CD4-positive, alpha-beta T cell (primary cell): ENCODE results near the gene QSER1. TPM values are rescaled to one million over a fixed set of nuclear protein-coding genes. Genes with fewer than 3 reads are reported as not detected.

Experiments used
- ATAC-seq: fragments of 200-7000 bp; cut with Tn5 transposase; one replicate; pipeline ENCODE4 v1.10.0; 2022; ENCODE audit warnings: mild to moderate bottlenecking; ENCODE audit not compliant: poor library complexity
- CTCF ChIA-PET: fragments of 350-600 bp; sonication (Branson Sonifier 250); formaldehyde crosslinking; loops from one replicate; lab custom pipeline; 2021; ENCODE audit warnings: antibody characterized with exemption, inconsistent platforms; lab: Charles Lee
- POLR2A ChIA-PET: fragments of 350-600 bp; sonication (Branson Sonifier 250); formaldehyde crosslinking; loops from one replicate; lab custom pipeline; 2021; ENCODE audit warnings: antibody characterized with exemption, inconsistent platforms; lab: Charles Lee
- DNase-seq, 14 experiments: peaks; one replicate each; pipeline ENCODE4 v3.0.0-alpha.2; 2013 to 2020; ENCODE audit warnings: mixed read lengths in 2 of 14
- H3K27ac ChIP-seq, 2 donors: one replicate each; pipeline versions ENCODE4 v1.5.1 to v1.7.0; 2013; ENCODE audit warnings: low read length in 2 of 2, low read depth in 1 of 2, mild to moderate bottlenecking in 1 of 2
- H3K27me3 ChIP-seq, 2 experiments: 1 replicate in 1 of 2; 2 replicates in 1 of 2; pipeline versions ENCODE4 v1.6.1 to v1.7.0; 2013; ENCODE audit warnings: low read length in 2 of 2, control low read depth in 1 of 2, mild to moderate bottlenecking in 1 of 2, moderate library complexity in 1 of 2; ENCODE audit not compliant: insufficient read depth in 2 of 2, control insufficient read depth in 1 of 2
- H3K36me3 ChIP-seq: one replicate; pipeline ENCODE4 v1.6.1; 2013; ENCODE audit warnings: low read length, control low read depth; ENCODE audit not compliant: insufficient read depth
- H3K4me1 ChIP-seq: one replicate; pipeline ENCODE4 v1.6.1; 2013; ENCODE audit warnings: low read length, control low read depth; ENCODE audit not compliant: insufficient read depth
- H3K4me3 ChIP-seq: one replicate; pipeline ENCODE4 v1.5.1; 2013; ENCODE audit warnings: mild to moderate bottlenecking, low read length, moderate library complexity
- H3K9me3 ChIP-seq, 2 experiments: 1 replicate in 1 of 2; 2 replicates in 1 of 2; pipeline versions ENCODE4 v1.6.1 to v1.7.0; 2013; ENCODE audit warnings: low read length in 2 of 2, mild to moderate bottlenecking in 2 of 2, control low read depth in 1 of 2, moderate library complexity in 1 of 2; ENCODE audit not compliant: control insufficient read depth in 1 of 2, insufficient read depth in 1 of 2
- H3K27ac Mint-ChIP-seq: one replicate; pipeline ENCODE4 v1.8.0; 2020; ENCODE audit warnings: mixed read lengths
- H3K27me3 Mint-ChIP-seq: one replicate; pipeline ENCODE4 v1.8.0; 2021; ENCODE audit warnings: mixed read lengths
- H3K36me3 Mint-ChIP-seq: one replicate; pipeline ENCODE4 v1.8.0; 2021; ENCODE audit warnings: low read depth, mixed read lengths
- H3K4me1 Mint-ChIP-seq: one replicate; pipeline ENCODE4 v1.8.0; 2021; ENCODE audit warnings: low read depth, mixed read lengths
- H3K4me3 Mint-ChIP-seq: one replicate; pipeline ENCODE4 v1.8.0; 2020; ENCODE audit warnings: mild to moderate bottlenecking, mixed read lengths
- H3K9me3 Mint-ChIP-seq: one replicate; pipeline ENCODE4 v1.8.0; 2020; ENCODE audit warnings: mixed read lengths
- CTCF ChIP-seq: fragments of 200-600 bp; IDR thresholded peaks from one replicate; pipeline ENCODE4 v1.8.0; 2022; ENCODE audit warnings: antibody characterized with exemption, mild to moderate bottlenecking
- intact Hi-C, 2 experiments: fragments of 100-400 bp; cut with DNase I in 1 of 2; cut with micrococcal nuclease in 1 of 2; formaldehyde crosslinking; loops; one replicate each; pipeline versions ENCODE4 v1.15.1 to v1.9.0; 2023 to 2025; cut with DNase I, micrococcal nuclease
- total RNA-seq, 174 experiments: library from RNA in 2 of 174; stranded (reverse) in 2 of 174; gene quantifications; one replicate each; pipeline ENCODE4 v1.2.3 and lab custom pipeline; 2021 to 2026

Gene QSER1
- total RNA-seq, 2 experiments from 2014 or later = 9.0 to 10.1 TPM

- Histone ChIP-seq H3K27ac (no peak overlapping the region), H3K27me3 (no peaks in the 10 kb centered on the region), H3K36me3 (no peaks in the 10 kb centered on the region), H3K4me1 (peaks cover 8% of the 10 kb centered on the region), H3K4me3 (no peak overlapping the region), H3K9me3 (peaks cover 0 to 12% of the 10 kb centered on the region in 2 experiments)
- peaks cover 6% of the 10 kb centered on the region for H3K4me1 Mint-ChIP-seq
- ATAC-seq = no peak
- no peak for TF ChIP-seq CTCF
- ChIA-PET POLR2A (no interaction called here), CTCF (no interaction called here)
- intact Hi-C loops = loop anchor here (5.0 to 10.0 kb wide), 3 partner anchors 176 to 446 kb away; no protein-coding TSS in a partner anchor
- peaks cover 10% of the 10 kb centered on the region for H3K36me3 Mint-ChIP-seq
- DNase-seq = no peak
- H3K9me3 Mint-ChIP-seq = no peaks in the 10 kb centered on the region
- H3K27me3 Mint-ChIP-seq = no peaks in the 10 kb centered on the region
- H3K27ac Mint-ChIP-seq = no peak overlapping the region
- H3K4me3 Mint-ChIP-seq = no peak overlapping the region
Measured at GRCh38 chr11:32888805-32889204, 3.8 kb upstream of the QSER1 start.

GRCh38 chr11:32890843-32891656, 1.6 kb upstream of the QSER1 start:
- Histone ChIP-seq H3K4me3 (no peak overlapping the region), H3K36me3 (no peaks in the 10 kb centered on the region), H3K27me3 (no peaks in the 10 kb centered on the region), H3K27ac (no peak overlapping the region), H3K4me1 (peaks cover 14% of the 10 kb centered on the region), H3K9me3 (peaks cover 0 to 12% of the 10 kb centered on the region in 2 experiments)
- intact Hi-C loops = loop anchor here (5.0 to 10.0 kb wide), 8 partner anchors 124 to 1554 kb away; partner anchors contain the start of genes C11orf91 (in 1 of the 2), CSTF3 (in 1 of the 2), DEPDC7 (in 1 of the 2) and EIF3M (in 1 of the 2)
- H3K27ac Mint-ChIP-seq = peak overlapping the region; percentile 81
- no peak for TF ChIP-seq CTCF
- CTCF ChIA-PET = interaction anchor here (0.6 to 0.9 kb wide), 2 partner anchors 15 to 16 kb away, joined by 4 read pairs; no protein-coding TSS in a partner anchor
- ATAC-seq = no peak
- POLR2A ChIA-PET = no interaction called here
- peak overlapping the region; percentile 88 for H3K4me3 Mint-ChIP-seq
- H3K4me1 Mint-ChIP-seq = peaks cover 25% of the 10 kb centered on the region
- H3K36me3 Mint-ChIP-seq = peaks cover 16% of the 10 kb centered on the region
- no peak for DNase-seq
- no peaks in the 10 kb centered on the region for H3K9me3 Mint-ChIP-seq
- no peaks in the 10 kb centered on the region for H3K27me3 Mint-ChIP-seq

GRCh38 chr11:32891657-32892354, 805 bp upstream of the QSER1 start:
- Mint-ChIP-seq H3K4me1 (peaks cover 26% of the 10 kb centered on the region), H3K4me3 (peak overlapping the region; percentile 88), H3K36me3 (peaks cover 16% of the 10 kb centered on the region), H3K9me3 (no peaks in the 10 kb centered on the region), H3K27me3 (no peaks in the 10 kb centered on the region), H3K27ac (peak overlapping the region; percentile 81)
- no peak for ATAC-seq
- Histone ChIP-seq H3K36me3 (no peaks in the 10 kb centered on the region), H3K4me3 (peak overlapping the region; percentile 83), H3K27ac (peak overlapping the region; percentile 54 to 70), H3K27me3 (no peaks in the 10 kb centered on the region), H3K9me3 (peaks cover 0 to 12% of the 10 kb centered on the region in 2 experiments), H3K4me1 (peaks cover 14% of the 10 kb centered on the region)
- intact Hi-C loops = loop anchor here (5.0 to 10.0 kb wide), 8 partner anchors 123 to 1553 kb away; partner anchors contain the start of genes C11orf91 (in 1 of the 2), CSTF3 (in 1 of the 2), DEPDC7 (in 1 of the 2) and EIF3M (in 1 of the 2)
- no peak for TF ChIP-seq CTCF
- POLR2A ChIA-PET = interaction anchor here (0.6 to 2.0 kb wide), 6 partner anchors 120 to 1161 kb away, joined by 3 to 13 read pairs (median 5); partner anchors contain the start of genes DEPDC7, EIF3M and TCP11L1
- DNase-seq = no peak
- CTCF ChIA-PET = no interaction called here
